Iris pigment epithelial cell (primary cell): ENCODE results near the gene ILK.

Source experiments
- DNase-seq: peaks from one replicate; pipeline ENCODE4 v3.0.0-alpha.2; 2011; ENCODE audit warnings: low read depth

The ILK gene

DNA sequence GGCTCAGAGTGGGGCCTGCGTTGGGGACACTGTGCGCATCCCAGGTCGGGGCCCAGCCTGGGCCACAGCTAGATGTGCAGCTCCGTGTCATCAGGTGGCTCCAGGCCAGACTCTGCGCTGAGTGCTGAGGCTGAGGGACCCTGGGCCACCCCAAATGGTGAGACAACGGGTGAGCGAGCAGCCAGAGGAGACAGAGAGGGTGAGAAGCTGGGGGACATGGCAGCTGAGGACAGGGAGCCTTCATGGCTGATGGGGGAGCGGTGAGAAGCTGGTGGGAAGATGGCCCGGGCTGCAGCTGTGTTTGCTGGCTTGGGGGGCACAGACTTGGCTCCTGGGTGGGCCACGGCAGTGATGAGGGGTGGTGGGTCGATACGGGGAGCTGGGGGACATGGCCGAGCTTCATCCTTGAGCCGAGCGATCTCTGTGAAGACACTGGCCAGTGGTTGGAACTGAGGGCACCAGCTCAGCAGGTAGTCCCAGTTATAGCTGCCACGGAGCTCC is 18.2 kb downstream of the ILK start:
- no peak for DNase-seq

DNA sequence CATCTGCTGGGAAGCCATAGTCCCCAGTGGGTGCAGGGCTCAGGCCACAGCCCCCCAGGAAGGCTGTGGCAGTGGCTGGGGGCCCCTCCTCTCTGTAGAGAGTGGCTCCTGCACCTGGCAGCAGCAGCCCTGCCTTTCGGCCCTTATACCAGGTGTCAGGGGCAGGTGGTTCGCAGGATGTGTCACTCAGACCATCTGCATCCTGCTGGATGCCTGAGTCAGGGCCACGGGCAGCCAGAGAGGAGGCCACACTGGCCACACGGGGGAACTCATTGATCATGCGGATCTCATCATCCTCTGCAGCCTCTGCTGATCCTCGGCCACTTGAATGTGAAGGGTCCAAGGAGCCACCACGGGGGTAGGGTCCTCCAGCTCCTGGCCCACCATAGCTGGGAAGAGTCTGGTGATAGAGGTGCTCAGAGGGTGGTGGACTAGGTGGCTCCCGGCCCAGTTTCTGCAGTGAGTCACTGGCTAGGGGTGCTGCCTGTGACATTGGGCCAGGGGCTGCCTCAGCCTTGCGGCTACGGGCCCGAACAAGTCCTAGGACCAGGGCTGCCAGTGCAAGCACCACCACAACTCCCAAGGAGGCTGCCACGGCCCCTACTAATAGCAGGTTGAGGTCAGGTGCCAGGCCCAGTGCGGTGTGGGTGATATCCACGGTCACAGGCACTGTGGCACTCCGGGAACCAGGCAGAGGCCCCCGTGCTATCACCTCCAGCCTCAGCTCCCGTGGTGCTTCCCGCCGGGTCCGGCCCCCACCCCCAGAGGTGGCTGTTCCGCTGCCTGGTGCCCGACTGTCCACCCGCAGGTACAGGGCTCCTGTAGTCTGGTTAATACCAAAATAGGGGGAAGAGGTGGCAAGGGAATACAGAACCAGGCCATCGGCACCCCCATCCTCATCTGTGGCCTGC is 18.9 kb downstream of the ILK start:
- DNase-seq, result no peak

- DNase-seq, result no peak
These were observed 20.1 kb downstream of the ILK start for GRCh38 chr11:6623391-6624363.

GRCh38 chr11:6625156-6625831 is 21.7 kb downstream of the ILK start:
- DNase-seq, result no peak

GRCh38 chr11:6625832-6626420 is 22.4 kb downstream of the ILK start:
- no peak for DNase-seq

- DNase-seq, result no peak
These were observed 23.6 kb downstream of the ILK start for GRCh38 chr11:6626971-6627761.

- no peak for DNase-seq
These were observed 24.2 kb downstream of the ILK start for GRCh38 chr11:6627762-6628241.

- DNase-seq, result no peak
These were observed 25.0 kb downstream of the ILK start for GRCh38 chr11:6628526-6628925.

DNA sequence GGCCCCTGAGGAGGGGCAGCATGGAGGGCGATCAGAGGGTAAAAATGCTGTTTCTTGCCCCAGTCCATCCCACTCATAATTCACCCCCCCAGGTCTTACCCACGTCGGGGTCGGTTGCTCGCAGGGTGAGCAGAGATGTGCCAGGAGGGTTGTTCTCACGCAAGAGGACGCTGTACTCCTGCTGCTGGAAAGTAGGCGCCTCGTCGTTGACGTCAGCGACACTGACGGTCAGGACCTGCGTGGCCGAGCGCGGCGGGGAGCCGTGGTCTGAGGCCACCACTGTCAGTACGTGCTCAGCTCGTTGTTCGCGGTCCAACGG is 26.0 kb downstream of the ILK start:
- no peak for DNase-seq

DNA sequence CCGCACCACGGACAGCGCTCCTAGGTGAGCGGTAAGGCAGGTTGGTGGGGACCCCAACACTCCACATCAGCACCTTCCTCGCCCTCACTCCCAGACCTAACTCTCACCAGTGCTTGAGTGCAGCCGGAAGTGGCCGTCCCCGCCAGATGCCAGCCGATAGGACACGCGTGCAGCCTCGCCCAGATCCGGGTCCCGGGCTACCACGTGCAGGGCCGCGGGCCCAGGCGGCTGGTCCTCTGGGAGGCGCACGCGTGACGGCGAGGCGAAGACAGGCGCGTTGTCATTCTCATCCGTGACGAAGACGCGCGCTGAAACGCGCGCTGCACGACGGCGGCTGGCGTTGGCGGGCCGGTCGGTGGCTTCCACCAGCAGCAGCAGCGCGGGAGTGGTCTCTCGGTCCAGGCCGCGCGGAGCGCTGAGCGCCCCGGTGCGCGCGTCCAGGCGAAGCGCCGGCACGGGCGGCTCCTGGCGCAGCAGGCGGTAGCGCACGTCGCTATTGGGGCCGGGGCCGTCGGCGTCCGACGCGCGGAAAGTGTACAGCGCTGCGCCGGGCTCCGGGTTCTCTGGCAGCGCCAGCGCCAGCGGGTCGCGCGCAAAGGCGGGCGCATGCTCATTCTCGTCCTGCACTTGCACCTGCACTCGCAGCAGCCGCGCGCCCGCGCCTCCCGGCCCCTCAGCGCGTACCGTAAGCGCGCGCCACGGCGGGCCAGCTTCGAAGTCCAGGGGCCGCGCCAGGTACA is 26.5 kb downstream of the ILK start:
- DNase-seq, result no peak

- DNase-seq, result no peak
These were observed 27.2 kb downstream of the ILK start for GRCh38 chr11:6630632-6631291.

DNA sequence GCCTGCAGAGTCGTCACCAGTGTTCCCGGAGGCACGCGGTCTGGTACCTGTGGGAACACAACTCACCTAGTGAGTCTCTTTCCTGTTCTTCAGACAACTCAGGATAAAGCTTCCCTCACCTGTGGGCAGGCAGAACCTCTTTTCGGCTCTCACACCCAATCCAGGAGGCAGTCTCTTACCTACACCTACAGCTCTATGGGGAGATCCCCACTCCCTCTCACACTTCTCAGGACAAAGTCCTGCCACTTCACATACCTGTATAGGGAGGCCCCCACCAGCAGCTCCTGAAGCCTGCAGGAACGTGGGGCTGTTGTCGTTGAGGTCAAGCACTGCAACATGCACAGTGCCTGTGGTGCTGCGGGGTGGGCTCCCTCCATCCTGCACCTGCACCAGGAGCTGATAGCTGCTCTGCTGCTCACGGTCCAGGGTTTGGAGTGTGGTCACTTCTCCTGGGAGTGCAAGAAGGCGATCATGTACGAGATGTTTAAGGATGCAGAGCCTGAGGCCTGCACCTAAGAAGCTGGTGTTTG is 27.9 kb downstream of the ILK start:
- DNase-seq, result no peak

DNA sequence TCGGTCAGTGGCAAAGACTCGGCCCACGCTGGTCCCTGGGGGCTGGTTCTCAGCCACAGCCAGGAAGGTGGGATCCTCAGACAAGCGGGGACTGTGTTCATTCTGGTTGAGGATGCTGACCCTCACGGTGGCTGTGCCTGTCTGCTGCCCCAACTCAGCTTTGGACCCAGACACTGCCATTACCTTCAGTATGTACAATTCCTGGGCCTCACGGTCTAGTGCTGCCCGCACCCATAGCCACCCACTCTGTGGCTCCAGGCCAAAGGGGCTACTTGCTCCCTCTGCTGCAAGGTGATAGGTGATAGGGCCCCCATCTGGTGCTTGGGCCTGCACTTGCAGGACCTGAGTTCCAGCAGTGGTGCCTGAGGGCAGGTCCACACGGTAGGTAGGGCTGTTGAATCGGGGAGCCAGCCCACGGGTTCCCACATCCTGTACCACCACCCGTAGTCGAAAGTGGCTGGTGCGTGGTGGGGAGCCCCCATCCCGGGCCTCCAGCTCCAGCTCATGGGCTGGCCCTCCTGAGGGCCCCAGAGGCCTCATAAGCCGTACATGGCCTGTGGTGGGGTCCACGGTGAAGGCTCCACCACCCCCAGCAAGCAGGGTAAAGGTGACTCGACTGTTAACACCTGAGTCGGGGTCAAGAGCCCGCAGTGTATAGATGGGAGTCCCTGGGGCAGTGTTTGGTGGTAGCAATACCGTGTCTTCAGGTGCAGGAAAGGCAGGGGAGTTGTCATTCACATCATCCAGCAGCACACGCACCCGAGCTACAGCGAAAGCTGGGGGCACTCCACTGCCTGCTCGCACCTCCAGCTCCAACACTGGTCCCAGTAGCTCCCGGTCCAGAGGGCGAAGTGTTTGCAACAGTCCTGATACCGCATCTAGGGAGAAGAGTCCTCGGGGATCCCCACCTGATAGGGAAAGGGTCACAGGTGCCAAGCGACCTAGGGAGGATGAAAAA is 28.8 kb downstream of the ILK start:
- no peak for DNase-seq

DNA sequence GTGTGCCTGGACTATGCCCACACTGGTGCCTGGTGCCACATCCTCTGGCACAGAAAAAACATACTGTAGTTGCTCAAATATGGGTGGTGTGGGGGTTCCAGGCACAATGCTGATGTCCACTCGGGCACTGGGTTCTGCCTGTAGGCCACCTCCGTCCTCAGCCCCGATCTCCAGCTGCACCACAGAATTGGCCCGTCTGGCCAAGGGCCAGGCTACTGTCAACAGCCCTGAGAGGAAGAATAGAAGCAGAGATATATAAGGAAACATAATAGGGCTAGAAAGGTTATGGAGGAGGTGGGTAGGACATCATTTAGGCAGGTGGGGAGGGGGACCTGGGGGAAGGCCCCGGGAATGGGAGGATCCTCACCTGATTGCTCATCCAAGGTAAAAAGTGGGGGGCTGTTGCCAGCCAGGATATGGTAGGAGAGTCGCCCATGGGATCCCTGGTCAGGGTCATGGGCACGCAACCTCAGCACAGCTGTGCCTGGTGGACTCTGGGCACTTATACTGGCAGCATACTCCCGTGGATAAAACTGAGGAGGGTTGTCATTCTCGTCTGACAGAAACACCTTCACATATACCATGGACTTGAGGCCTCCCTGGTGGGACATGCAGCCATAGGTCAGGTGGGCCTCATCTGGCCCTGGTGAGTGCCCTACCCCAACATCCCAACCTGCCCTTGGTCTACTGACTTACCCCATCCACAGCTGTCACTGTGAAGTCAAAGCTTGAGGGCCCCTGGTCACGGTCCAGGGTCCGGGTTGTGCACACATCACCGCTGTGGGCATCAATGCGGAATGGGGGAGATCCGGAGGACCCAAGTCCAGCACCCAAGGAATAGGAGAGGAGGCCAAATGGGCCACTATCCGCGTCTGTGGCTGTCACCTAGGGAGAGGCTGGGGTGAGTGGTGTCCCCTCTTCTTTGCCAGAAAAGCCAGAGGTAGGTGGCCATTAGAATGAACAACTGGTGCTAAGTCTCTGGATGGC is 30.1 kb downstream of the ILK start:
- DNase-seq, result no peak

- DNase-seq, result no peak
These were observed 31.0 kb downstream of the ILK start for GRCh38 chr11:6634534-6634933.

DNA sequence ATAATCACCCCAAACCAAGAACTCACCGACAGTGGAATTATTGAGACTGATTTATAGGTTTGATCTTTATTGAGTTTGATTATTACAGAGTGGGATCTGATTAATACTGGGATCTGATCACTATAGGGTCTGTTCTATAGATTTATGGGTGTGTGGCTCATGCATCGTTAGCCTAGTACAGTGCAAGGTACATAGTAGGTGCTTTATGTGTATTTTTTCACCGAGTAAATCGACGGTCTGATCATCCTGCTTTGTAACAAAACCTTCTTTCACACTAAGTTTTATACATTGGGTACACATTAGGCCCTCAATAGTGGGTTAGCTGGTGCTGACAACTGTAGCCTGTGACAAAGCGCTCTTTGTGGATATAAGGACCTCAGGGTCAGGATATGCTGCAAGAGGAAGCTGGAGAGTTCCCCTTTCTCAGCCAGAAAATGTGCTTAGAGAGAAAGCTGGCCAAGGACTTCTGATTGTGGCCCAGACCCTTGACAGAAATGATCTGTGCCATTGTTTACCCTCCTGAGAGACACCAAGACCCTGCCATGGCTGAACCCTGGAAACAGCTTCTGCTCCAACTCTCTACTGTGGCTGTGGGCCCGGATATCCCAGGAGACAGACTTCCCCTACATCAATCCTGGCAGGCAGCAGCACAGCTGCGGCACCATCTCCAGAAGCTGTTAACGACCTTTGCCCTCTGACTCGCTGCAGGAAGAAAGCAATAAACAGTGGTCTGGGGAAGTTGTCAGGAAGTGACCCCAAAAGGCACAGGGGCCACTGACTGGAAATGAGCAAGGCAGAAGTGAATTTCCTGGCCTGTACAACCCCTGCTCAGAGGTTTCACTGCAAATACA is 31.7 kb downstream of the ILK start:
- no peak for DNase-seq
